ENCODE results near the gene TMEM119.
A peak's percentile ranks its signal among the peaks of the same experiment; 100 is the strongest.
"Not testable (repeated sequence)": the region's sequence is repeated elsewhere in the genome, so short reads cannot be mapped to it uniquely, and the experiment has no call there.

The TMEM119 gene

GRCh38 chr12:108565976-108566375, 31.9 kb downstream of the TMEM119 start:
- DNase-seq (ENCODE audit: low spot score) (peak; percentile 68), FAIRE-seq (no peak)

- FAIRE-seq, result no peak
- DNase-seq (ENCODE audit: low spot score), result no peak
These were observed 32.7 kb downstream of the TMEM119 start for GRCh38 chr12:108565146-108565545.

GRCh38 chr12:108564724-108565123, 33.2 kb downstream of the TMEM119 start:
- DNase-seq (ENCODE audit: low spot score), result no peak
- no peak for FAIRE-seq

GRCh38 chr12:108563804-108564151, 34.1 kb downstream of the TMEM119 start:
- FAIRE-seq, result no peak
- DNase-seq (ENCODE audit: low spot score), result no peak

GRCh38 chr12:108563136-108563803, 34.6 kb downstream of the TMEM119 start:
- peak; percentile 72 for DNase-seq (ENCODE audit: low spot score)
- no peak for FAIRE-seq

- DNase-seq (ENCODE audit: low spot score), result peak; percentile 96
- FAIRE-seq, result no peak
These were observed 35.3 kb downstream of the TMEM119 start, which contains the start of gene ISCU for GRCh38 chr12:108562348-108563135. Gene ISCU (plus strand): TSS chr12:108562596. CDS start chr12:108562623, 27 bp downstream.

GRCh38 chr12:108561852-108562347, 36.0 kb downstream of the TMEM119 start:
- DNase-seq (ENCODE audit: low spot score) (no peak), FAIRE-seq (no peak)

- FAIRE-seq (no peak), DNase-seq (ENCODE audit: low spot score) (peak; percentile 81)
These were observed 36.8 kb downstream of the TMEM119 start, which contains the start of gene SART3 for GRCh38 chr12:108560752-108561719. Gene SART3 (minus strand): TSS chr12:108561173. CDS start chr12:108561154, 19 bp downstream.

GRCh38 chr12:108560321-108560721, 37.6 kb downstream of the TMEM119 start:
- FAIRE-seq (no peak), DNase-seq (ENCODE audit: low spot score) (no peak)

GRCh38 chr12:108559748-108560147, 38.1 kb downstream of the TMEM119 start:
- FAIRE-seq, result no peak
- no peak for DNase-seq (ENCODE audit: low spot score)

- no peak for FAIRE-seq
- no peak for DNase-seq (ENCODE audit: low spot score)
These were observed 38.8 kb downstream of the TMEM119 start for GRCh38 chr12:108559007-108559655.

GRCh38 chr12:108555383-108555782, 42.5 kb downstream of the TMEM119 start:
- not testable (repeated sequence) for DNase-seq (ENCODE audit: low spot score); FAIRE-seq

- no peak for FAIRE-seq
- no peak for DNase-seq (ENCODE audit: low spot score)
These were observed 44.1 kb downstream of the TMEM119 start for GRCh38 chr12:108553799-108554198.

- FAIRE-seq (no peak), DNase-seq (ENCODE audit: low spot score) (no peak)
These were observed 46.3 kb downstream of the TMEM119 start for GRCh38 chr12:108551535-108551934.

GRCh38 chr12:108548954-108549521, 48.8 kb downstream of the TMEM119 start:
- DNase-seq (ENCODE audit: low spot score) (no peak), FAIRE-seq (no peak)

- DNase-seq (ENCODE audit: low spot score) (no peak), FAIRE-seq (no peak)
These were observed 50.2 kb downstream of the TMEM119 start for GRCh38 chr12:108547686-108548085.

GRCh38 chr12:108543652-108544051, 54.2 kb downstream of the TMEM119 start:
- DNase-seq (ENCODE audit: low spot score) (no peak), FAIRE-seq (no peak)

- no peak for FAIRE-seq
- no peak for DNase-seq (ENCODE audit: low spot score)
These were observed 55.6 kb downstream of the TMEM119 start for GRCh38 chr12:108542320-108542719.

Measured in urothelium cell line (cell line).